DMS 273 (cell line): ENCODE data around the gene GNAL.

Experiments used
- DNase-seq: peaks from one replicate; lab custom pipeline; 2025; ENCODE audit not compliant: unreplicated experiment; lab: John Stamatoyannopoulos, UW

GNAL gene

GRCh38 chr18:11760498-11761167 is 71.6 kb downstream of the GNAL start:
- DNase-seq = no peak

- DNase-seq = peak; percentile 9
Measured at GRCh38 chr18:11761553-11761952, 72.5 kb downstream of the GNAL start.

- no peak for DNase-seq
Measured at GRCh38 chr18:11762429-11762828, 73.4 kb downstream of the GNAL start.

GRCh38 chr18:11767329-11767728 is 78.3 kb downstream of the GNAL start:
- no peak for DNase-seq

GRCh38 chr18:11767935-11768334 is 78.9 kb downstream of the GNAL start:
- no peak for DNase-seq

- DNase-seq = no peak
Measured at GRCh38 chr18:11775436-11776174, 86.5 kb downstream of the GNAL start.

GRCh38 chr18:11780042-11780441 is 91.0 kb downstream of the GNAL start:
- no peak for DNase-seq

- no peak for DNase-seq
Measured at GRCh38 chr18:11783716-11784331, 94.8 kb downstream of the GNAL start.

GRCh38 chr18:11784674-11785304 is 95.7 kb downstream of the GNAL start:
- no peak for DNase-seq

- no peak for DNase-seq
Measured at GRCh38 chr18:11785444-11786055, 96.5 kb downstream of the GNAL start.

GRCh38 chr18:11789716-11790510 is 100.8 kb downstream of the GNAL start:
- DNase-seq = no peak

GRCh38 chr18:11791131-11791530 is 102.1 kb downstream of the GNAL start:
- no peak for DNase-seq

GRCh38 chr18:11792632-11793031 is 103.6 kb downstream of the GNAL start:
- no peak for DNase-seq

GRCh38 chr18:11794195-11794594 is 105.1 kb downstream of the GNAL start:
- DNase-seq = no peak

- no peak for DNase-seq
Measured at GRCh38 chr18:11795916-11796315, 106.9 kb downstream of the GNAL start.

- DNase-seq = no peak
Measured at GRCh38 chr18:11798271-11798670, 109.2 kb downstream of the GNAL start.

GRCh38 chr18:11799066-11799465 is 110.0 kb downstream of the GNAL start:
- no peak for DNase-seq

- no peak for DNase-seq
Measured at GRCh38 chr18:11800566-11801334, 111.7 kb downstream of the GNAL start.

GRCh38 chr18:11801573-11801972 is 112.5 kb downstream of the GNAL start:
- DNase-seq = no peak

- DNase-seq = no peak
Measured at GRCh38 chr18:11802158-11802557, 113.1 kb downstream of the GNAL start.
